Stimulated activated CD8-positive, alpha-beta memory T cell treated with anti-CD3 and anti-CD28 coated beads, Interleukin-7, amount 100 ng/mL, for 4 hours (primary cell): ENCODE measurements around the gene RTP3.
A peak's percentile ranks its signal among the peaks of the same experiment; 100 is the strongest.
"Not testable (repeated sequence)": the region's sequence is repeated elsewhere in the genome, so short reads cannot be mapped to it uniquely, and the experiment has no call there.

ENCODE experiments used
- DNase-seq, 2 donors: peaks; one replicate each; pipeline ENCODE4 v3.0.0-alpha.2; 2020; ENCODE audit warnings: low read depth in 2 of 2

Gene RTP3

GRCh38 chr3:46491089-46492070, 6.4 kb upstream of the RTP3 start:
- no peak for DNase-seq

DNA sequence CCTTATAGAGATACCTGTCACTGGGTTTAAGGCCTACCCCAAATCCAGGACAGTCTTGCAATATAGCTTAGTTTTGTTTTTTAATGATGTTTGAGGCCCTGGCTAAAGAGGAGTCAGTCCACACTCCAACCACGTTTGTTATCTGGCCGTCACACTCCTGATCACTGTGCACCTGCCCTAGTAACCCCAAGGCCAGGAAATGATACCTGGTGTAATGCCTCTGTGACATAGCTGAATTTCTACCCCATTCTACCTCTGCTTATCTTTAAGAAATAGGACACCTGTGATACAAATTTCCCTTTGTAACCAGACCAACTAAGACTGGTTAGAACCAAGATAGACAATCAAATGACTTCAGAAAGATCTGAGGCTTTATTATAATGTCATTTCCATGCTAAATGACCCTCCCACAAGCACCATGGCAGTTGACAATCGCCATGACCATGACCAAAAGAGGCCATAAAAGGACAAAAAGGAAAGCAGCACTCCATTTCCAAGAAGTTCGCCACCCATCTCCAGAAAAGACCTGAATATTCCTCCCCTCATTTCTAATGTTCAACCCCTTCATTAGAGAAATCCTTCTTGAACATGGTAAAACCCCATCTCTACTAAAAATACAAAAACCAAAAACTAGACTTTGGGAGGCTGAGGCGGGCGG, 4.8 kb upstream of the RTP3 start:
- DNase-seq, result no peak

GRCh38 chr3:46494491-46494890, 3.3 kb upstream of the RTP3 start:
- DNase-seq, result not testable (repeated sequence)

- DNase-seq, result no peak
Measured at GRCh38 chr3:46495901-46496456, 1.8 kb upstream of the RTP3 start.

DNA sequence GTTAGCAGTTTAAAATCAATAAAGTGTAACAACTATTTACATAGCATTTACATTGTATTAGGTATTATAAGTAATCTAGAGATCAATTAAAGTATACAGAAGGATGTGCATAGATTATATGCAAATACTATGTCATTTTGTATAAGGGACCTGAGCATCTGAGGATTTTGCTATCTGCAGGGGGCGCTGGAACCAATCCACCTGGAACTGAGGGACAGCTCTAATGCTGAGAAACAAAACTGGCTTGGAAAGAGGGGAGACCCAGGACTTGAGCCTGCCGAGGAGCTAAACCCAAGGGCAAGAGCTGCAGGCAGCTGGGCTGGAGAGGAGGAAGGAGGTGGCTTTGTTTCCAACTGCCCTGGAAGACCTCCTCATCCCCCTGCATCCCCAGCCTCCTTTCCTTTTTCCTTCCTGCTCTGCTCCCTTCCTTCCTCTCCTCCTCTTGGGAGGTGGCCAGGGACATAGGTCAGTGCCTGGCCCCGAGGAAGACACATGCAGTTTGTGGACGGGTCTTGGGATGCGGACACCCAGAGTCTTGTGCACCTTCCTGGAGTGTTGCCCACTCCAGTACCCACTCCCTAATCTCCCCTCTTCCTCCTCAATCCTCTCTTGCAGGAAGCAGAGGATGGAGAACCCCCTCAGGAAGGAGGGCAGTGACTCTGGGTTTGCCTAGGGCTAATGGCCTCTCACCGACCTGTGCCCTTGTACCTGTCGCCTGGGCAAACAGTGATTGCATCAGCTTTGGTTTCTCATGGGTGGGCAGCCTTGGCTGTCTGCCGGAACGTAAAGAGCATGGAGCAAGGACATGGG, 825 bp upstream of the RTP3 start:
- peak; percentile 12 to 20 for DNase-seq

- DNase-seq, result no peak
Measured at GRCh38 chr3:46498916-46499519, 1.2 kb downstream of the RTP3 start.

GRCh38 chr3:46500656-46501635, 3.2 kb downstream of the RTP3 start:
- DNase-seq, result no peak

DNA sequence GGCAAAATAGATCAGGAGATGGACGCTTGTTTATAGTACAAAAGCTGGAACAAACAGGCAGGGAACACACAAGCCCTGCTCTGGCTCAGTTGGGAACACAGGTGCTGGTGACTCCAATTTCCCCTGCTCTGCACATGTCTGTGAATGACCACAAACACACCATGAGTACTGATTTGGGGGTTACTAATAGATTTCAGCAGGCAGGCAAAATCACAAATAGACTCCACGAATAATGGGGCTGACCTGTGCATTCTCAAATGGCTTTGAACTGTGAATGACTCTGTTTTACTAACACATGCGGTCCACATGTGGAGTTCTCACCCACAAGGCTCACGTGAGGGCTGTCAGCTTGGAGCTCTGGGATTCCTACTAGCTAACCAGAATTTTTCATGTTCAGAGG, 3.9 kb downstream of the RTP3 start:
- no peak for DNase-seq

- DNase-seq, result no peak
Measured at GRCh38 chr3:46503200-46503874, 5.6 kb downstream of the RTP3 start.

- DNase-seq, result peak; percentile 17 to 24
Measured at GRCh38 chr3:46504789-46505188, 7.0 kb downstream of the RTP3 start.

DNA sequence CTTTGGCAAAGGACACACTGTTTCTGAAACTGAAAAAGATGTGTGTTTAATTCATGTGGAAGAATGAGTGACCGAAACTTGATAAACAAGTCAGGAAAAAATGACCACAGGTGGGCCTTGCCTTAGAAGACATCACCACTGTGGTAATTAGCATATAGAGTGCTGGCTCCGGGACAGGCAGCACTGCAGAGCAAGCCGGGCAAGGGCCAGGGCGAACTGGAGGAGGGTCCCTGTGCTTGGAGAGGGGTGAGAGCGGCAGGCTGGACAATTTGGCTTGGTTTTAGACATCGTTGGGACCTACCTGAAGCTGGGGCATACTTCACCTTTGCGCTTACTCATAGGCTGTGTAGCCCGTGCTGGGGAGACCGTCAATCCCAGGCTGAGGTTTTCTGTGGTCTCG, 8.2 kb downstream of the RTP3 start:
- DNase-seq, result no peak

- DNase-seq, result no peak
Measured at GRCh38 chr3:46506526-46506925, 8.8 kb downstream of the RTP3 start.

GRCh38 chr3:46508850-46509591, 11.2 kb downstream of the RTP3 start:
- no peak for DNase-seq

DNA sequence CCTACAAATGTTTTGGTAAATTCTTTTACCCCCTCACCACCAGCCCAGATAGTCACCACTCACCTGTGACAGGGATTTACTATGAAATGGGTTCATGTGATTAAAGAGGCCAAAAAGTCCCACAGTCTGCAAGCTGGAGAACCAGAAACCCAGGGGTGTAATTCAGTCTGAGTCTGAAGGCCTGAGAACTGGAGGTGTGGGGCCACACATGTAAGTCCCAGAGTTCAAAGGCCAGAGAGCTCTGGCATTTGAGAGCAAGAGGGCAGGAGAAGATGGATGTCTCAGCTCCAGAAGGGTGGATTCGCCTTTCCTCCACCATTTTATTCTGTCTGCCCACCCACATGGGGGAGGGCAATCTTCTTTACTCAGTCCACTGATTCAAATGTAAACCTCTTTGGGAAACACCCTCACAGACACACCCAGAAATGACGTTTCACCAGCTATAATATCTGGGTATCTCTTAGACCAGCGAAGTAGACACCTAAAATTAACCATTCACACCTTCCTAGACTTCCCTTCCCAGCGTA, 11.9 kb downstream of the RTP3 start:
- no peak for DNase-seq

GRCh38 chr3:46512191-46512749, 14.5 kb downstream of the RTP3 start:
- no peak for DNase-seq

GRCh38 chr3:46516521-46516920, 18.7 kb downstream of the RTP3 start:
- DNase-seq, result no peak

DNA sequence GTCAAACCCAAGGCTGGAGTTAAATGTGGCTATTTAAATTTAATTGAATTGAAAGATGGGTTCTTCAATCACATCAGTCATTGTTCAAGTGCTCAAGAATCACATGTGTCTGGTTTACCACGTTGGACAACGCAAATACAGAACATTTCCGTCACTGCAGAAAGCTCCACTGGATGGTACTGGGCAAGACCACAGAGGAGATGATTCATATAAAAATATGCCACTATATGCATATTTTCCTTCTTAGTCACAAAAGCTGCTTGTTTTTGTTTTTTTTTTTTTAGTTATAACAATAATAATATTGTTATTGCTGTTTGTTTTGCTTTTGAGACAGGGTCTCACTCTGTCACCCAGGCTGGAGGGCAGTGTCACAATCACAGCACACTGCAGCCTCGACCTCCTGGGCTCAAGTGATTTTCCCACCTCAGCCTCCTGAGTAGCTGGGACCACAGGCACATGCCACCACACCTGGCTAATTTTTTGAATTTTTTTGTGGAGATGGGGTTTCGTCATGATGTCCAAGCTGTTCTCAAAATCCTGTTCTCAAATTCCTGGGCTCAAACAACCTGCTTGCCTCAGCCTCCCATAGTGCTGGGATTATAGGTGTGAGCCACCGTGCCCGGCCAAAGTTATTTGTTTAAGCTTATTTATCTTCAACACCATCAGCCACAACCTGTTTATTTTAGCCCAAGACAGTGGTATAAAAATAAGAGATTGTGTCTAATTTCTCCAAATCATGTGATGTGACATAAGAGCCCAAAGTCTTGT, 19.4 kb downstream of the RTP3 start:
- no peak for DNase-seq

GRCh38 chr3:46517784-46518181, 20.0 kb downstream of the RTP3 start:
- no peak for DNase-seq
